ENCODE measurements around the gene RPL3.

RPL3 gene

GRCh38 chr22:39316440-39317083 lies 2.9 kb downstream of the RPL3 start:
- DNase-seq, result peak; percentile 91

- DNase-seq, result no peak
Measured at GRCh38 chr22:39315389-39315788, 4.0 kb downstream of the RPL3 start.

GRCh38 chr22:39314251-39314971 lies 5.0 kb downstream of the RPL3 start:
- DNase-seq, result no peak

- no peak for DNase-seq
Measured at GRCh38 chr22:39313258-39314001, 6.0 kb downstream of the RPL3 start.

- DNase-seq, result no peak
Measured at GRCh38 chr22:39312410-39312809, 7.0 kb downstream of the RPL3 start.

- DNase-seq, result peak; percentile 67
Measured at GRCh38 chr22:39311592-39312400, 7.6 kb downstream of the RPL3 start.

- no peak for DNase-seq
Measured at GRCh38 chr22:39309881-39310714, 9.3 kb downstream of the RPL3 start.

- no peak for DNase-seq
Measured at GRCh38 chr22:39309364-39309861, 10.0 kb downstream of the RPL3 start.

GRCh38 chr22:39308614-39309363 lies 10.6 kb downstream of the RPL3 start:
- DNase-seq, result no peak

GRCh38 chr22:39306456-39307361 lies 12.7 kb downstream of the RPL3 start:
- peak; percentile 77 for DNase-seq

GRCh38 chr22:39303892-39304671 lies 15.3 kb downstream of the RPL3 start:
- no peak for DNase-seq

- no peak for DNase-seq
Measured at GRCh38 chr22:39303358-39303757, 16.1 kb downstream of the RPL3 start.

GRCh38 chr22:39302431-39302960 lies 16.9 kb downstream of the RPL3 start:
- DNase-seq, result no peak

- DNase-seq, result no peak
Measured at GRCh38 chr22:39301926-39302325, 17.5 kb downstream of the RPL3 start.

GRCh38 chr22:39301108-39301507 lies 18.3 kb downstream of the RPL3 start:
- DNase-seq, result no peak

- DNase-seq, result no peak
Measured at GRCh38 chr22:39300186-39300830, 19.1 kb downstream of the RPL3 start.

- DNase-seq, result no peak
Measured at GRCh38 chr22:39299829-39300178, 19.6 kb downstream of the RPL3 start.

GRCh38 chr22:39298241-39298987 lies 21.0 kb downstream of the RPL3 start:
- DNase-seq, result no peak

Measured in activated effector memory CD4-positive, alpha-beta T cell treated with anti-CD3 and anti-CD28 coated beads, Interleukin-2, amount 50 U/mL, for 16 hours (primary cell).